ENCODE data around the gene EPS15.
"Not testable (repeated sequence)": the region's sequence is repeated elsewhere in the genome, so short reads cannot be mapped to it uniquely, and the experiment has no call there.

Gene EPS15

GRCh38 chr1:51519048-51519864 lies at the start of gene EPS15:
TSS of gene EPS15 (minus strand) at chr1:51519266. CDS start at chr1:51519231, 35 bp downstream.
- peak; percentile 58 for DNase-seq

GRCh38 chr1:51568231-51568935 lies 49.3 kb upstream of the EPS15 start:
- DNase-seq: no peak

GRCh38 chr1:51567653-51568052 lies 48.6 kb upstream of the EPS15 start:
- DNase-seq: peak; percentile 63

GRCh38 chr1:51566260-51566659 lies 47.2 kb upstream of the EPS15 start:
- DNase-seq: no peak

GRCh38 chr1:51565009-51565408 lies 45.9 kb upstream of the EPS15 start:
- no peak for DNase-seq

- DNase-seq: no peak
These were observed 45.1 kb upstream of the EPS15 start for GRCh38 chr1:51564124-51564523.

GRCh38 chr1:51561702-51562101 lies 42.6 kb upstream of the EPS15 start:
- no peak for DNase-seq

- not testable (repeated sequence) for DNase-seq
These were observed 41.8 kb upstream of the EPS15 start for GRCh38 chr1:51560895-51561294.

GRCh38 chr1:51560034-51560433 lies 41.0 kb upstream of the EPS15 start:
- DNase-seq: no peak

- DNase-seq: no peak
These were observed 40.4 kb upstream of the EPS15 start for GRCh38 chr1:51559501-51559900.

- DNase-seq: no peak
These were observed 40.0 kb upstream of the EPS15 start for GRCh38 chr1:51559064-51559500.

GRCh38 chr1:51558375-51558924 lies 39.4 kb upstream of the EPS15 start:
- DNase-seq: peak; percentile 53

GRCh38 chr1:51557168-51557567 lies 38.1 kb upstream of the EPS15 start:
- no peak for DNase-seq

GRCh38 chr1:51555866-51556619 lies 37.0 kb upstream of the EPS15 start:
- no peak for DNase-seq

- DNase-seq: no peak
These were observed 34.8 kb upstream of the EPS15 start for GRCh38 chr1:51553911-51554310.

- no peak for DNase-seq
These were observed 34.1 kb upstream of the EPS15 start for GRCh38 chr1:51552929-51553807.

GRCh38 chr1:51551848-51552296 lies 32.8 kb upstream of the EPS15 start:
- DNase-seq: no peak

GRCh38 chr1:51551081-51551480 lies 32.0 kb upstream of the EPS15 start:
- no peak for DNase-seq

- DNase-seq: no peak
These were observed 30.8 kb upstream of the EPS15 start for GRCh38 chr1:51549901-51550300.

- DNase-seq: no peak
These were observed 30.1 kb upstream of the EPS15 start for GRCh38 chr1:51549016-51549619.

- DNase-seq: no peak
These were observed 24.8 kb upstream of the EPS15 start for GRCh38 chr1:51543858-51544257.
